ENCODE data around the gene EPHX1.
"Not testable (repeated sequence)": the region's sequence is repeated elsewhere in the genome, so short reads cannot be mapped to it uniquely, and the experiment has no call there.

Gene EPHX1

GRCh38 chr1:225777058-225777582 lies 32.8 kb upstream of the EPHX1 start:
- no peak for DNase-seq (ENCODE audit: low read depth in 2 of 2)

GRCh38 chr1:225777583-225778336 lies 32.2 kb upstream of the EPHX1 start, which contains the start of gene SRP9:
Gene SRP9 (plus strand): TSS chr1:225777826. CDS start chr1:225777941, 115 bp downstream.
- DNase-seq (ENCODE audit: low read depth in 2 of 2) = peak; percentile 96 to 97

GRCh38 chr1:225778337-225778669 lies 31.6 kb upstream of the EPHX1 start:
- DNase-seq (ENCODE audit: low read depth in 2 of 2) = no peak

GRCh38 chr1:225779165-225779564 lies 30.8 kb upstream of the EPHX1 start:
- not testable (repeated sequence) for DNase-seq (ENCODE audit: low read depth in 2 of 2)

- DNase-seq (ENCODE audit: low read depth in 2 of 2) = no peak
Measured at GRCh38 chr1:225780134-225780533, 29.8 kb upstream of the EPHX1 start.

- no peak for DNase-seq (ENCODE audit: low read depth in 2 of 2)
Measured at GRCh38 chr1:225780630-225781029, 29.3 kb upstream of the EPHX1 start.

- DNase-seq (ENCODE audit: low read depth in 2 of 2) = not testable (repeated sequence)
Measured at GRCh38 chr1:225789142-225789541, 20.8 kb upstream of the EPHX1 start.

- DNase-seq (ENCODE audit: low read depth in 2 of 2) = no peak
Measured at GRCh38 chr1:225794954-225795353, 15.0 kb upstream of the EPHX1 start.

GRCh38 chr1:225796097-225796496 lies 13.8 kb upstream of the EPHX1 start:
- not testable (repeated sequence) for DNase-seq (ENCODE audit: low read depth in 2 of 2)

- not testable (repeated sequence) for DNase-seq (ENCODE audit: low read depth in 2 of 2)
Measured at GRCh38 chr1:225801146-225801545, 8.8 kb upstream of the EPHX1 start.

- DNase-seq (ENCODE audit: low read depth in 2 of 2) = no peak
Measured at GRCh38 chr1:225806249-225806648, 3.7 kb upstream of the EPHX1 start.

- DNase-seq (ENCODE audit: low read depth in 2 of 2) = not testable (repeated sequence)
Measured at GRCh38 chr1:225806736-225807135, 3.2 kb upstream of the EPHX1 start.

- no peak for DNase-seq (ENCODE audit: low read depth in 2 of 2)
Measured at GRCh38 chr1:225808136-225808535, 1.8 kb upstream of the EPHX1 start.

GRCh38 chr1:225810579-225811538 lies 935 bp downstream of the EPHX1 start:
- DNase-seq (ENCODE audit: low read depth in 2 of 2) = not testable (repeated sequence)

- no peak for DNase-seq (ENCODE audit: low read depth in 2 of 2)
Measured at GRCh38 chr1:225811622-225812487, 1.9 kb downstream of the EPHX1 start.

- DNase-seq (ENCODE audit: low read depth in 2 of 2) = no peak
Measured at GRCh38 chr1:225812488-225813213, 2.7 kb downstream of the EPHX1 start.

- no peak for DNase-seq (ENCODE audit: low read depth in 2 of 2)
Measured at GRCh38 chr1:225813214-225813964, 3.5 kb downstream of the EPHX1 start.

GRCh38 chr1:225814381-225814780 lies 4.5 kb downstream of the EPHX1 start:
- DNase-seq (ENCODE audit: low read depth in 2 of 2) = no peak

GRCh38 chr1:225815090-225815489 lies 5.2 kb downstream of the EPHX1 start:
- not testable (repeated sequence) for DNase-seq (ENCODE audit: low read depth in 2 of 2)

Measured in stimulated activated CD8-positive, alpha-beta memory T cell treated with anti-CD3 and anti-CD28 coated beads, Interleukin-2, amount 100 ng/mL, for 48 hours (primary cell).